ENCODE measurements around the gene CFAP45. TPM values are rescaled to one million over a fixed set of nuclear protein-coding genes. Genes with fewer than 3 reads are reported as not detected.
"Not testable (repeated sequence)": the region's sequence is repeated elsewhere in the genome, so short reads cannot be mapped to it uniquely, and the experiment has no call there.

CFAP45 gene
- total RNA-seq, 2 donors from 2014 or later, result 1.2 to 2.2 TPM

DNA sequence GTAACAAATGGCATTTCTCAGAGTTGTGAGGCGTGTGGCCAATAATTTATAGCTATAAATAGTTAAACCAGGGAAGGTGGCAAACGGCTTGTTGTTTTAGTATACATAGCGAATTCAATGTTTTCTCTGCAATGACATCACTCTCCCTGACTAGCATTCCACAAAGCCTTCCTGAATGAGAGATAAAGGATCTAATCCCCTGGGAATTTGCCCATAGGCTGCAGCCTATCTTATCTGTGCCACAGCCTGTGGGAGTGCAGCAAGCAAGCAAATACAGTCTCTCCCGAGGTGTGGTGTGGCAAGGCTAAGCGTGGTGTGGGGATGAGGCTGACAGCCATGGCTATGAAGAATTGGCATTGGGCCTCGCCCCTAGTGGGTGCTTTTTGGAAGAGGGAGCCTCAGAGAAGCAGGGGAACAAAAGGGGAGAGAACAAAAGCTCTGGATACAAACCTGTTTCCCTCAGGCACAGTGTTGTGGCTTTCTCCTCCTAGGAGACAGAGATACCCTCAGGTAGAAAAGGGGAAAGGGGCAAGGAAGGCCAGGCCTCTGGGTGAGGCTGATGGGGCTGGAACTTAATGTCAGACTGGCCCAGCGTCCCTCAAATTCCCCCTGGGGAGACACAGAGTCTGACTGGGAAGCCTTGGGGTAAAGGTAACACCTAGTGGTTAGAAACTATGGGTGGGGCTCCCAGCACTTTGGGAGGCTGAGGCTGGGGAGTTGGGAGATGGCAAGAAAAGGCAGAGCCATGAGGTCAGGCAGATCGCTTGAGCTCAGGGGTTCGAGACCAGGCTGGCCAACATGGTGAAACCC is 16.5 kb upstream of the CFAP45 start:
- intact Hi-C loops (cut with DNase I), result no loop called here
- peak; percentile 76 for DNase-seq (ENCODE audit: low spot score)

DNA sequence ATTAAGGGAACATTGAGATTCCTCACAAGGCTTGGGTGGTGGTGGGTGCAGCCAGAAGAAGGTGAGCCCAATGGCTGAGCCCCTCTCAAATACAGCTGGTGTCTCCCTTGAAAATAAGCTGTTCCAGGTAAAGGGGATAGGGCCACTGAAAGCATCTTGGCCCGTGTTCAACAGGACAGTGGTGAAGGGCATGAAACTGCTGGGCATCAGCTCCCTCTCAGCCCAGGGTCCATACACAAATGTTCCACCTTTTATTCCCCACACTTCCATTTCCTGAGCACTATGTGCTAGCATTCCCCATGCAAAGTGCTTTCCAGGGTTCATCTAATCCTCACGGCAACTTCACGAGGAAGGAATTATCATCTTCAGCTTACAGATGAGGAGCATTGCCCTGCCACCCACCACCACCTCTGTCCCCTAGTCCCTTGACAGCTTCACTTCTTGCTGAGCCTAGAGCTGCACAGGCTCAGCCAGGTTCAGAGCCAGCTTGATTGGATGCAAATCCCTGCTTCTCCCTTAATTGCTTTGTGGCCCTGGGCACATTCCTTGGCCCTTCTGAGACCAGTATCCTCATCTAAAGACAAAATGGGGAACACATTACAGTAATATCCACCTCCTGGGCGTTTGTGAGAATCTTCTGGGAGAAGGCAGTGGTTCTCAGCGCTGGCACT is 15.7 kb upstream of the CFAP45 start:
- peak; percentile 37 for DNase-seq (ENCODE audit: low spot score)
- intact Hi-C loops (cut with DNase I), result no loop called here

DNA sequence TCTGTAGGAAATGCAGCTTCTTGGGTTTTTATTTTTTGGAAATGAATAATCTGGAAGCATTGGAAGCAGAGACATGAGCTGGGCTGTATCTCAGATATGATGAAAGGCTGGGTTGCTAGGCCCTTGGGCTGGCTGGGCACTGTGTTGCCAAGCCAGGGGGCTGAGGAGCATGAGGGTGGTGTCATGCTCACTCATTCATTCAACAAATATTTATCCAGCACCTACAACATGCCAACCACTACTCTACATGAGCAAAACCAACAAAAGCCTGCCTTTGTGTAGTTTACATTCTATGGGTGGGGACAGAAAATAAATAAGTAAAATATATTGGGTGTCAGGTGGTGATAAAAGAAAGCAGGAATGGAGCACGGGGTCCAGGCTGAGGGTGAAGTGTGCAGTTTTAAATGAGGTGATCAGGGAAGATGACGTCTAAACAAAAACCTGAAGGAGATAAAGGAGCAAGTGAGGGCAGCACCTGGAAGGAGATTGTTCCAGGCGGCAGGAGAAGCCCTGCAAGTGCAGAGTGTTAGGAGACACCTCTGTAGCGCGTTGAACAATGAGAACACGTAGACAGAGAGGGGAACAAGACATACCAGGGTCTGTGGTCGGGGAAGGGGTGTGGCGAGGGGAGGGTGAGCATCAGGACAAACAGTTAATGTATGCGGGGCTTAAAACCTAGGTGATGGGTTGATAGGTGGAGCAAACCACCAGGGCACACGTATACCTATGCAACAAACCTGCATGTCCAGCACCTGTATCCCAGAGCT is 14.5 kb upstream of the CFAP45 start:
- intact Hi-C loops (cut with DNase I), result no loop called here
- peak; percentile 25 for DNase-seq (ENCODE audit: low spot score)

DNA sequence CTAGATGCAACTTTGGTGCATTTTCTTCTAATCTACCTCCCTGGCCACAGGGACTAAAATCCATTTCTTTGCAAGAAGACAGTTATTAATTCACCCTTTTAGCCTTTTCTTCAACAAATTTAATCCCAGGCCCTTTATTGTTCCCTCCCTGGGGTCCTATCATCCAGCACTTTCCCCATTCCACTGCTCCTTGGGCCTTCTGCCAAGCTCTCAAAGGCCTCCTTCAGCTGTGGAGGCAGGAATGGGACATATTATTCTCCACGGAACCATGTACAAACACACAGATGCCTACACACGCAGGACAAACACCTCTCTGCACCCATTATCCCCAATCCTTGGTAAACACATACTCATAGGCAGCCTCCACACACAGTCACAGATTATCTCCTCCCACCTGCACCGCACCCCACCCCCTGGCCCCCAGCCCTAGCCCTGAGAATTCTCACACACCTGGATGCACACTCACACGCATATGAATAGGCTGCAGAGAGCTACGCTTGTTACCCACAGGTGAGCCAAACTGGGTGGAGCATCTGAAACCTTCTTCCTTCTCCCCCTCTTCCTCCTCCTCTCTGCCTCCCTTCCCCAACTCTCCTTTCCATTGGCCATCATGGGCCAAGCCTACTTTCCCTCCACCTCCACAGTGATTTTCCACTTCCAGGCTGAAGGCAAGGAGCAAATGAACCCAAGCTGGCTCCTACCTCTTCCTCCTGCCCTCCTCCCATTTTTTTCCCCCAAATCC is 13.7 kb upstream of the CFAP45 start:
- DNase-seq (ENCODE audit: low spot score), result no peak

DNA sequence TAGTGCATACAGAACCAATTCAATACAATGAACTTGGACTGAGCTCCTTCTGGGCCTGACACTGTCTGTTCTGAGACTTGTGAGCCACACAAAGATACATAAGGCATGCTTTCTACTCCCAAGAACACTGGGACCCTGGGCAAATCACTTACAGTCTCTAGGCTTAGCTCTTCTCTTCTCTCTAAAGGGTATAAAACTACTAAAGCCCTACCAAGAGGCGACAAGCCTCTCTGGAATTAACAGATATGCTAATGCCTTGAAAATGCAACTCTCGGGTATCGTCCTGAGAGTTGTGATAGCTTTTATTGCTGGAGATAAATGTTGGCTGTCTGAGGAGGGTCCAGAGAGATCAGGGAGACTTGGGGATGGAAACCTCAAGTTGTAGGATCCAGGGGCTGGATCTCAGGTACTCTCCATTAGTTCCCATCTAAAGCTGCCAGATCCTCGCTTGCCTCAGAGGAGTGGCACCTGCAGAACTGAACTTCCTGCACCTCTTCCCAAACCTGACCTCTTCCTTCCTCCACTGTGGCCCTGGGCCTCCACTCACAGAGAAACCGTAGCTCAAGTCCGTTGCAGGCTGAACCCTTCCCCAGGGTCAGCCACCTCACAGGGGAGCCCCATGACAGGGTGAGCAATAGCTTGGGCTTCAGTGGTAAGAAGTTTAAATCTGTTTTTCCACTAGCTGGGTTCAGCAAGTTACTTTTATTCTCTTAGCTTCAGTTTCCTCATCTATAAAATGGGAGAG is 11.5 kb upstream of the CFAP45 start:
- intact Hi-C loops (cut with DNase I), result no loop called here

More for the DNA sequence above, 13.7 kb upstream of the CFAP45 start:
- intact Hi-C loops (cut with DNase I), result no loop called here

DNA sequence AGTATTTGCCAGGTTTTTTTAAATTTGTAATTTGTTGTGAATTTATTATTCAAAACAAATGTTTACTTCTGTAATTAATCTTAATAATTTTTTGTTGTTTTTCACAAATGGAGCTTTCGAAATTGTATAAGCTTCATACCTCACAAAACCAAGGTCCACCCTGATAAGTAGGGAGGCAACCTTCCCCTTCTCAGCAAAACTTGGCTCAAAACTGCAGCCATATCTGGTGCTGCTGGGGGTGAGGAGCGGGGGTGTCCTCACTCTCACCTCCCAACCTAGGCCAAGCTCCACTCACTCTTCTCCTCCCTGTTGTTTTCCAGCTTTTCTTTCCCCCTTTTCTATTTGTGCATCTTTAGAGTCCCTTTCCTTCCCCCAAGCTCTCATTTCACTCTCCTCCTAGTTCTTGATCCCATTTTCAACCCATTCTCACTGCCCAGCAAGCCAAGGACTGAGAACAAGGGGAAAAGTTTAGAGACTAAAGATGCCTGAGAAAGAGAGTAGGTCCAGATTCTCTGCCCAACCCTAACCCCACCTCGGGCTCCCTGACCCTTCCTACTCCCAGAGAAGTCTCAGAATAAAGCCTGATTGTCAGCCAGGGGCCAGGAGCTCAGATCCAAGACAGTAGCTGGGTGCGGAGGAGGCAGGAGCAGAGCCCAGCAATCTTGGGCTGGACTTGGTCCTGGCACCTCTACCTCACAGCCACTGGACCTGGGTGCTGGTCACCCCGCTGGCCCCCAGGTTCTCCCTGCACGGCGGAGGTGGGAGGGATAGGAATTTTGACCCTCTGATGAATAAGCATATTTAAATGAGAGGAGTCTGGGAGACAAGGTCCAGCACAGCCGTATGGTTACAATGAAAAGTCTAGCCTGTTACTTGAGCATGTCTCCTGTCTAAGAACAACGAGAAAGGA is 8.3 kb upstream of the CFAP45 start:
- DNase-seq (ENCODE audit: low spot score), result no peak
- intact Hi-C loops (cut with DNase I), result no loop called here

More for the DNA sequence above, 11.5 kb upstream of the CFAP45 start:
- no peak for DNase-seq (ENCODE audit: low spot score)

DNA sequence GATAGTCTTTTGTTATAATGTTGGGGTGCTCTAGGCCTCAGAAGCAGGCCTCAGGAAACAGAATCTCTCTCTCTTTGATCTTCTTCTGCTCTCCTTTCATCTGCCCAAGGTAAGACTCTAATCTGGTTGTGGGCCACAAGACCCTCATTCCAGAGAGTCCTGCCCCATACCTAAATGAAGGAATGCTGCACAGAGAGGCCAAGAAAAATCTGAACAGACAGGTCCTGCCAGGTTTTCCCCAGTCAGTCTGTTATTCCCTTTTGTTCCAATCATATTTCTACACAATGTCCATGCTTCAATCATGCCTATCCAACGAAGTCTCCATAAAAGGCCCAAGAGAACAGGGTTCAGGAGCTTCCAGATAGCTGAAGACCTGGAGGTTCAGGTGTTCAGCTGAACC is 7.0 kb upstream of the CFAP45 start:
- DNase-seq (ENCODE audit: low spot score), result no peak
- intact Hi-C loops (cut with DNase I), result no loop called here

DNA sequence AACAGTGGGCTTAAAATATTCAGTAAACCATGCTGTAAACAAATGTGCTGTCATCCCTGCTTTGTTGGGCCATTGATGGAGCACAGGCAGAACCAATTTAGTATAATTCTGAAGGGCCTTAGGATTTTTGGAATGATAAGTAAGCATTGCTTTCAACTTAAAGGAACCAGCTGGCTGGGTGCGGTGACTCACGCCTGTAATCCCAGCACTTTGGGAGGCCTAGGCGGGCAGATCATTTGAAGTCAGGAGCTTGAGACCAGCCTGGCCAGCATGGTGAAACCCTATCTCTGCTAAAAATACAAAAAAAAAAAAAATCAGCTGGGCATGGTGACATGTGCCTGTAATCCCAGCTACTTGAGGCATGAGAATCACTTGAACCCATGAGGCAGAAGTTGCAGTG is 4.1 kb upstream of the CFAP45 start:
- DNase-seq (ENCODE audit: low spot score); intact Hi-C loops (cut with DNase I): not testable (repeated sequence)

DNA sequence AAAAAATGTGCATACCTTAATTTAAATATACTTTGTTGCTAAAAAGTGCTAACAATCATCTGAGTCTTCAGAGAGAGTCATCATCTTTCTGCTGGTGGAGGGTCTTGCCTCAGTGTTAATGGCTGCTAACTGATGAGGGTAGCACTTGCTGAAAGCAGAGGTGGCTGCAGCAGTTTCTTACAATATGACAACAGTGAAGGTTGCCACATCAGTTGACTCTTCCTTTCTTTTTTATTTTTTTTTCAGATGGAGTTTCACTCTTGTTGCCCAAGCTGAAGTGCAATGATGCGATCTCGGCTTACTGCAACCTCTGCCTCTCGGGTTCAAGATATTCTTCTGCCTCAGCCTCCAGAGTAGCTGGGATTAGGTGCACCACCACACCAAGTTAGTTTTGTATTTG is 2.6 kb upstream of the CFAP45 start:
- no peak for DNase-seq (ENCODE audit: low spot score)
- intact Hi-C loops (cut with DNase I), result no loop called here

DNA sequence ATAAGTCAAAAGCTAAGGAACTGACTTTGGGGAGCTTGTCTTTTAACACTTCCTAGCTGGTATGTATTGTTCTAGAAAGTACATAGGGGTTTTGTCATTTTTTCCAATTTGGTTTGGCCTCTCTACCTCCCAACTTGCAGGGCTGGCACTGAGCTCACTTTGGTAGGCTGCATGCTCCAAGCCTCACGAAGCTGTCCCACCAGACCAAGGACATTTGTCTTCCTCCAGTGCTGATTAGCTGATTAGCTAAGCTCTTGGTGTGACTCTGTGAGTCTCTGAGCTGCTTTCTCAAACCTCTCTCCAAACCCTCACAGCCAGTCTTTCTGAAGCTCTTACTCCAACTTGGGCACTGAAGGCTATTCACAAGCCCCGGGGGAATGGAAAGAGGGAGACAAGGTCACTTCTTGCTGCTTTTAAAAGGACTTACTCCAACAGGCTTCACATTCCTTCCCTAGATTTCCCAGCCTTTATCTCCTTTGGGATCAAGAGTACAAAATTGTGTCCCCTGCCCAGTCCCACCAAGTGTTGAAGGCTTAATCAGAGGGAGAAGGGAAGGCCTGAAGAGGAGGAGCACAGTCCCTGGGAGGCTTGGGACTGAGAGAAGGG is 893 bp upstream of the CFAP45 start:
- intact Hi-C loops (cut with DNase I), result no loop called here
- no peak for DNase-seq (ENCODE audit: low spot score)

DNA sequence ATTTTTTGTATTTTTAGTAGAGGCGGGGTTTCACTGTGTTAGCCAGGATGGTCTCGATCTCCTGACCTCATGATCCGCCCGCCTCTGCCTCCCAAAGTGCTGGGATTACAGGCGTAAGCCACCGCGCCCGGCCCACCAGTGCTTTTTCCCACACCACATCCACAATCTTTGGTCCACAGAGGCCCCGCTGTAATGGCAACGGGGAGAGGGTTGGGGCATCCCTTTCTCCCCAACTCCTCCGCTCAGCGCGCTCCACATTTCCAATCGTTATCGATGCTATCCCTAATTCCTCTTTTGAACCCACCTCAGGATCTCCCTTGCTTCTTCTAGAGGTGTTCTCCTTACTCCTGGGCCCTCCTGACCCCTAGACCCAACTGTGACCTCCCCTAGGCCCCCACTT is 331 bp downstream of the CFAP45 start:
- DNase-seq (ENCODE audit: low spot score); intact Hi-C loops (cut with DNase I): not testable (repeated sequence)

DNA sequence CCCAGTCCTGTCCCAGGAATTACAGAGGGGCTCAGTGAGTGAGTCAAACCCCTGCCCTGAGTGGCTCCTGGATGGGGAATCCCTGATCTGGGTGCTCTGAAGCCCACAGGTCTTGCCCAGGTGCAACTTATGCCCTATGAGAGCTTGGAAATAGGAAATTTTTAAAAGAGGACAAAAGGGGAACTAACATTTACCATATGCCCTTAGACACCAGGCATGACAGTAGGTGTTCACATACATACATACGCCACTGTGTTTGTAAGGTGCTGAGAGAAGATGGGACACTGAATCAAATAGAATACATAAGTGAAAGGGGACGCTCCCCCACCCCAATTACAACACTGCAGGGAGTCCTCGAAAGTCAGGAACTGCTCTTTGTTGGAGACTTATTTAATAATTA is 1.4 kb downstream of the CFAP45 start:
- intact Hi-C loops (cut with DNase I), result no loop called here
- DNase-seq (ENCODE audit: low spot score), result no peak

DNA sequence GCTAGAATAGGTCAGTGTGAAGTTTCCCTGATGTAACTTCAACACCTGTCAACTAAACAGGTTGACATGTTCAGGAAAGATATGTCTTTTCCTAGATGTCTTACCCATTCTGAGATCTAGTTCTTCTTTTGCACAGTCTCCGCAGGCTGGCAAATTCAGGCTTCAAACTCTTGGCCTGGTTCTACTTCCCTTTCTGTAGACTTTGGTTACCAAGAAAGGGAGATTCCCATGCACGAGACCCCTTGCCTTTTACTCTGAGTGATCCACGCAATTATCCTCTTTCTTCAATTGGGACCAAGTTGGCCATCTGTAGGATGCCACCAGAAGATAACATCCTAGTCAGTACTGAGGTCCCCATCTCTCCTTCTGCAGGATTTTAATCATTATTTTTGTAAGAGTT is 2.0 kb downstream of the CFAP45 start:
- intact Hi-C loops (cut with DNase I), result no loop called here
- no peak for DNase-seq (ENCODE audit: low spot score)

DNA sequence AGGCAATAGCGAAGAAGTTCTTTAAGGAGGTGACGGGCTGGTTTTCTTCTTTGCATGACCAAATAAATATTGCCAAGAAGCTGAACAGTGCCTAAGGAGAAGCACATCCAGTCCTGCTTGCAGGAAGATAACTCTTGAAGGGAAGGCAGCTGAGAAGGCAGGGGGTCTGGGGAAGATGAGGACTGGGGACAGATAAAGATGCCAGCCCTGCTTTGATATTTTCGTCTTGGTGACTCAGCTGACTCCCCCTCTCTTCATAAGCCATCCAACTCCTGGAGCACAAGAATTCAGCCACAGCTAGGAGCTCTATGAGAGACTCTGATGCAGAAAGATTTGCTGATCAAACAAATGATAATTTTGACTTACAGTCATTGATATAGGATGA is 3.4 kb downstream of the CFAP45 start:
- intact Hi-C loops (cut with DNase I), result no loop called here
- DNase-seq (ENCODE audit: low spot score), result no peak

DNA sequence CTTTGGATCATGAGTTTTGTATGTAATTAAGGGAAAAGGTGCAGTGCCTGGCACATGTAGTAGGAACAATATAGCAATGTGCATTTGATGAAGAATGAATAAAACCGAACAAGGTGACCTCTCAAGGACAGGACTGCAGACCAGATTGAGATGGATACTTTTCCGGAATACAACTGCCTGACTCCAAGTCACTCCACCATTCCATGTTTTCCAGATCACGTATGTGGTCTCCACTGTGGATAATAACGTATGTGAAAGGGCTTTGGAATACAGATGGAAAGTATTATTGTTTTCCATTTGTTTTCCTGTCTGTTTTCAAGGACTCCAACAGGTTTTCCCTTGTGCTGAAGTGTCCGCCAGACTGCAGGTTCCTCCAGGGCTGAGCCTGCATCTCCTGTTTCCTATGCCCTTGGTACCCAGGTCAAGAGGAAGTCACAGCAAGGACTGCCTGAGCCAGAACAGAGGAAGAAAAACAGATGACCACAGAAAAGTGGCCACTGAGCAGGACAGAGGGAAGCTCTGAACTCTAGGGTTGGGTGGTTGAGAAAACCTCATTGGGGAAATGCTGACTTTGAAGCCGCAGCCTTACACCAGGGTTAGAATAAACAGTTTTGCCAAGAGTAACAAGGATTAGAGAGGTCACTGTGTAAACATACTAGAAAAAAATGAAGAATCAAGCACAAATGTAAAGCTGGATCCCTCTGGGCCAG is 4.0 kb downstream of the CFAP45 start:
- intact Hi-C loops (cut with DNase I), result no loop called here

DNA sequence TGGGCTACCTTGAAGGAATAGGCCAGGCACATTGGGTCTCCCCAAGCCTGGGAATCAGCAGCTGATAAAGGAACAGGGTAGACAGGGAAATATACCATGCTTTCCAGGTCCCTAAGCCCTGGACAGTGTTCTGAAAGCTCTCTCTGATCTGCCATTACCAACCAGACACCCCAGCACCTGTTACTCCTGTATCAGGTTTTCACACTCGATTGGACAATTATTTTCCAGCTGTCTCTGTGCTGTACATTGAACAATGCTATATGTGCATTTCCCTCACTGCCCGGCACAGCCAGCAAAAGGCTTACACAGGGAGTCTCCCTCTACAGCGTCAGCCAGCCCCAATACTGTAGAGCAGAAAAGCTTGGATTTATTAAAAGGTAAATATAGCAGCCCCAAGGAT is 4.7 kb downstream of the CFAP45 start:
- intact Hi-C loops (cut with DNase I), result no loop called here
- DNase-seq (ENCODE audit: low spot score), result no peak

More for the DNA sequence above, 4.0 kb downstream of the CFAP45 start:
- no peak for DNase-seq (ENCODE audit: low spot score)

DNA sequence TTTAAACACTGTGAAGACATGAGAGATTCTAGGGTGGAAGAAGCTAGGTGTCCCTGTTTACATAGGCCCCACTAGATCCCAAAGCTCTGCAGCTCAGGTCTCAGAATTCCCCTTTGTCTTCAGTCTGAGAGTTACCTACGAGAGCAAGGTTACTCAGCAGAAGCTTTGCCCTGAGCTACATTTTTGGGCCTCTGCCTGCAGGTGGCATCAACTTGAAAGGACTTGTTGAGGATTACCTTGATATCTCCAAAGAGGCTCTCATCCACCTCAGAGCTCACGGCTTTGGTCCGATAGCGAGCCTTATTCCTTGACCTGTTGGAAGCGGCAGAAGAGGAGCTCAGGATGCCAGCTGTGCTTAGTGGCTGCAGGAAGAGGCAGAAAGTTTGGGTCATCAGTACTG is 7.0 kb downstream of the CFAP45 start:
- no peak for DNase-seq (ENCODE audit: low spot score)
- intact Hi-C loops (cut with DNase I), result loop anchor here in 1 of 2 donors (5.0 kb wide), 1 partner anchor 96 kb away; no protein-coding TSS in a partner anchor

Data from posterior vena cava (tissue), 2 donors.